ENCODE data around the gene COMMD9. TPM values are rescaled to one million over a fixed set of nuclear protein-coding genes. Genes with fewer than 3 reads are reported as not detected.

COMMD9 gene
- total and polyA plus RNA-seq, 10 of the 15 experiments (the other 5 are each of a cell fraction or from before 2014, with no cell fraction given): 31.4 to 119 (median 56.2) TPM

GRCh38 chr11:36241497-36241896 lies 47.7 kb downstream of the COMMD9 start:
- Histone ChIP-seq H3K27ac (ENCODE audit: control insufficient read depth, insufficient read depth) (no peak overlapping the region), H3K36me3 (ENCODE audit: control insufficient read depth in 2 of 2, insufficient read depth in 2 of 2, low read length in 1 of 2) (no peaks in the 10 kb centered on the region), H4K20me1 (ENCODE audit: control insufficient read depth, insufficient read depth) (no peaks in the 10 kb centered on the region), H3K79me2 (ENCODE audit: control insufficient read depth, insufficient read depth, low read length) (no peaks in the 10 kb centered on the region), H3K4me1 (ENCODE audit: control insufficient read depth, insufficient read depth, low read length) (no peaks in the 10 kb centered on the region), H3K9me3 (replicated peaks; ENCODE audit: control insufficient read depth, insufficient read depth, low read length) (no peaks in the 10 kb centered on the region), H3K27me3 (replicated peaks in 1 of 2; ENCODE audit: control insufficient read depth in 2 of 2, insufficient read depth in 2 of 2, low read length in 1 of 2) (no peaks in the 10 kb centered on the region; a peak in 1 of 4 replicates), H3K4me2 (ENCODE audit: control insufficient read depth, insufficient read depth) (no peak overlapping the region), H2AFZ (ENCODE audit: control insufficient read depth, low read depth, low read length) (no peak overlapping the region), H3K9ac (ENCODE audit: control insufficient read depth, insufficient read depth, low read length) (no peak overlapping the region), H3K4me3 (no peak overlapping the region)
- CTCF ChIA-PET: no interaction called here
- no TSS peak for BruUV-seq (replicated peaks)
- FAIRE-seq (no peak), DNase-seq (ENCODE audit: low read depth, low spot score) (no peak), ATAC-seq (no peak)
- intact Hi-C loops (cut with micrococcal nuclease; ENCODE audit: unreplicated experiment) (no loop called here), in situ Hi-C loops (cut with MboI) (no loop called here)
- RAD21 ChIA-PET (ENCODE audit: unreplicated experiment): no interaction called here
- 95% methylated on average over 1 of the region's 1 CpG for WGBS (ENCODE audit: insufficient coverage, insufficient replicate concordance, low lambda C conversion rate, missing lambda C conversion rate)
- POLR2A ChIA-PET: no interaction called here
- SMC1A ChIA-PET (ENCODE audit: uncharacterized antibody, unreplicated experiment): interaction anchor here (0.8 kb wide), 1 partner anchor 34 kb away, joined by 3 read pairs; no protein-coding TSS in a partner anchor
- no peak for TF ChIP-seq SIN3A (IDR thresholded peaks at IDR 0.05; ENCODE audit: low read depth, low read length)
- TF ChIP-seq LARP7 (IDR thresholded peaks at IDR 0.05): no peak
- TF ChIP-seq CUX1 (IDR thresholded peaks at IDR 0.05; ENCODE audit: insufficient replicate concordance, low read depth, low read length): no peak
- TF ChIP-seq KLF5 (IDR thresholded peaks at IDR 0.05; ENCODE audit: partially characterized antibody): no peak
- no peak for TF ChIP-seq CTCF (IDR thresholded peaks at IDR 0.05 in 2 of 3, conservative IDR thresholded peaks at IDR 0.05 in 1 of 3; ENCODE audit: control insufficient read depth in 2 of 3, extremely low read depth in 1 of 3, insufficient read depth in 1 of 3, low read depth in 3 of 3, low read length in 3 of 3)
- TF ChIP-seq CEBPZ (IDR thresholded peaks at IDR 0.05; ENCODE audit: low read depth, low read length): no peak
- no peak for TF ChIP-seq EGR1 (IDR thresholded peaks at IDR 0.05; ENCODE audit: borderline replicate concordance in 1 of 2, low read depth in 2 of 2, low read length in 2 of 2)
- TF ChIP-seq WRNIP1 (IDR thresholded peaks at IDR 0.05; ENCODE audit: borderline replicate concordance, low read depth, low read length): no peak
- no peak for TF ChIP-seq BCL3 (IDR thresholded peaks at IDR 0.05; ENCODE audit: borderline replicate concordance, insufficient read depth, low read depth, low read length, poor library complexity, severe bottlenecking)
- TF ChIP-seq YY1 (IDR thresholded peaks at IDR 0.05; ENCODE audit: low read depth, low read length): no peak
- no peak for TF ChIP-seq STAT3 (IDR thresholded peaks at IDR 0.05; ENCODE audit: low read depth, low read length)
- no peak for TF ChIP-seq POLR2AphosphoS5 (IDR thresholded peaks at IDR 0.05; ENCODE audit: low read length)
